ENCODE results near the gene IQUB.
"Not testable (repeated sequence)": the region's sequence is repeated elsewhere in the genome, so short reads cannot be mapped to it uniquely, and the experiment has no call there.

Gene IQUB

DNA sequence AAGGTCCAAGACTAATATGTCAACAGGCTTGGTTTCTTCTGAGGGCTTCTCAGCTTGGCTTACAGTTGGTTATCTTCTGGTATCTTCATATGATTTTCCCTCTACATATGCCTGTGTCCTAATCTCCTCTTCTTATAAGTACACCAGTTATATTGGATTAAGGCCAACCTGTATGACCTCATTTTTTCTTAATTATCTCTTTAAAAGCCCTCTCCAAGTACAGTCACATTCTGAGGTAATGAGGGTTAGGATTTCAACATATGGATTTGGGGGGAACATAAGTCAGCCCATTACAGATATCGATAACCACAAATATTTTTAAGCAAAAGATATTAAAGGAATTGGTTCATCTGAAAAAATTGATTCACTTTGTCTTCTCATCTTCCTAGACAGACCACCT, 49.2 kb downstream of the IQUB start:
- FAIRE-seq: no peak

DNA sequence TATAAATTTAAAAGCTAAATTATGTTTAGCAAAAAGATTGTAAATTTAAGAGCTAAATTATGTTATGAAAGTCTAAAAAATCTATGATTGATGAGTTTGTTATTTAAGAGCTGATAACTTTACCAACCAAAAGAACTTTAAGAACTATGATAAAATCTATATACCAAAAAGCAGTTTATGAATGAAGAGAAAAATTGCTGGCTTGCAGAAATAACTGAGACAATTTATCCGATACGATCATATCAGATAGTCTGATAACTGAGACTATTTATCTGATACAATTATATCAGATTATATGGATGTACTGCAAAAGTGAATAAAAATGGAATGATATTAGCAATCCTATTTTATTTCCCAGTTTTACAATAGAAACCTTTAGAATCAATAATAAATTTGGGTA, 50.2 kb downstream of the IQUB start:
- peak; percentile 27 for FAIRE-seq

DNA sequence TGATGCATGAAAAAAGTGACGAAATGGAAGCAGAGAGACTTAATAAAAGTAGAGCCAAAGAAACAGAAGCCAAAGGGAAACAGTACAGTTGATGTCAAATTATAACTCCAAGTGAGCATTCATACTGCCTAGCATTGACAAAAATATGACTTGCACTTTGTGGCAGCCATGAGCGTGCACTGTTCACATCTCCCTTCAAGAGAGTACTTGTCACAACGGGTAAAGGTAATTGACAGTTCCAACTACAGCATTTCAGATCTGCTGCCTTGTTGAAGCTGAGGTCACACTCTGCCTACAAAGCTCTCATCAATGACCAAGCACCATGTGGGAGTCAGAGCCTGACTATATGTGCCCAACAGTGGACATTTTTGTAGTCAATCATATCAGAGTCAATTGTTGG, 54.3 kb downstream of the IQUB start:
- no peak for FAIRE-seq

DNA sequence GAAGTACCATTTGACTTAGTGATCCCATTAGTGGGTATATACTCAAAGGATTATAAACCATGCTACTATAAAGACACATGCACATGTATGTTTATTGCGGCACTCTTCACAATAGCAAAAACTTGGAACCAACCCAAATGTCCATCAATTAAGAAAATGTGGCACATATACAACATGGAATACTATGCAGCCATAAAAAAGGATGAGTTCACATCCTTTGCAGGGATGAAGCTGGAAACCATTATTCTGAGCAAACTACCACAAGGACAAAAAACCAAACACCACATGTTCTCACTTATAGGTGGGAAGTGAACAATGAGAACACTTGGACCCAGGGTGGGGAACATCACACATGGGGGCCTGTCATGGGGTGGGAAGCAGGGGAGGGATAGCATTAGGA, 56.3 kb downstream of the IQUB start:
- not testable (repeated sequence) for FAIRE-seq

DNA sequence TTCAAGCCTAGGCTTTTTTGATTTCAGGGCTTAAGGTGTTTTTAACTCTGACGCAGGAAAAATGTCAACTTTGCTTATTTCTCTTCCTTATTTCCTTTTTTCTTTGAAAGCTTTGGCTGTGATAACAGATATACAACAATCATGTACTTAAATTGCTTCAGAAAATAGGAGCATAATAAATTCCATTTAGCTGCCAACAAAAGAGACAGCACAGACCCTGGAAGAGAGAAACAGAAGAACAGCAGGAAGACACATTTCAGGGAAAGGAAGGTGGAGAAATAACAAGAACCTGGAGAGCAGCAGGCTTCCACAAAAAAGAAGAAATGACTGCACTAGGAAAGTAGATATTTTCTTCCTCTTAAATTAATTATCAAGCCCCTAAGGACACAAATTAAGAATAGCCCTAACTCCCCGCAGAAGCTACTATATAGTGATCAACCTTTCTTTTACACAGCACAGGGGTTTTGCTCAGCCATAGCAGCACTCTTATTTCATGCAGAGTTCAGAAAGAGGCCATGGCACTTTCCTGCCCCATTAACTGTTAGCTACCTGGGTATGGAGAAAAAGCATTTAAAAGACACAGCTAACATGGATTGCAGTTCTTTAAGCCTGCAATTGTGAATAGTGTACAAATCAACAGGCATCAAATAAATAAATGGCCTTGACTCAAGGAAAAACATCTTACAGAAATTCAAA, 61.5 kb downstream of the IQUB start:
- no peak for FAIRE-seq

GRCh38 chr7:123472327-123472726, 62.1 kb downstream of the IQUB start:
- FAIRE-seq: peak; percentile 6

GRCh38 chr7:123468303-123468702, 66.1 kb downstream of the IQUB start:
- no peak for FAIRE-seq

DNA sequence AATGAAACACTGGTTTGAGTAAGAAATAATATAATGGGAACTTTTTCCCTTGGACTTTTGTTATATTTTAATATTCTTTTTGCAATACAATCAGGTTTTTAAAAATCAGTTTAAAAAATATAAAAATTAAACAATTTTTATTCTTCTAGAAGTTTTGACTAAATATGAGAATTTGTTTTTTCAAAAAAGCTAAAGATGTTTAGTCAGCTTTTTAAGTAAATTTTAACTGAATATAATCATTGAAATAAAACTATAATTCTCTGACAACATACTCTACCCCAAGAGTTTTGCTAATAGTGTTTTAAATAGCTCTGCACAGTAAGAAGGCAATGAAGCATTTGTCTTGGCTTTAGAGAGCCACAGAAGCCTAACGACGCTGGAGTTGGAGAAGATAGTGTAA, 70.5 kb downstream of the IQUB start:
- FAIRE-seq: peak; percentile 83

- no peak for FAIRE-seq
These were observed 73.8 kb downstream of the IQUB start for GRCh38 chr7:123460616-123461015.

- no peak for FAIRE-seq
These were observed 78.4 kb downstream of the IQUB start for GRCh38 chr7:123455965-123456470.

GRCh38 chr7:123440101-123440548, 94.3 kb downstream of the IQUB start:
- no peak for FAIRE-seq

DNA sequence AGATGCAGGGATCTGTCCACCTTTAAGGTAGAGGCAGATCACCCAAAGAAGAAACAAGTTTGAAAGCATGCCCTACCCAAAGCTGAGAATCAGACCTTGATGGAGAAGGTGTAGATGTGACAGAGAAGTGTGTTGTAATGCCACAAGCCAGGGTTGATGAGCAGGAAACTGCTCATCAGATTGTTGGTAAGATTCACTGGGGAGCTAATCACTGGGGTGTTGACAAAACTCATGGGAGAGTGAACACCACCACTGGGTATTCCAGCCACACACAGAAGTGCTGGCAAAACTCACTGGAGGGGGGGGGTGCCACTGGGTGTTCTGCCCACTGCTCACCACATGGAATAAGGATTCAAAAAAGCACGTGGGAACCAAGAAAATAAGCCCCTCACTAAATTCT, 95.2 kb downstream of the IQUB start:
- FAIRE-seq: no peak

GRCh38 chr7:123437447-123437995, 96.9 kb downstream of the IQUB start:
- no peak for FAIRE-seq

DNA sequence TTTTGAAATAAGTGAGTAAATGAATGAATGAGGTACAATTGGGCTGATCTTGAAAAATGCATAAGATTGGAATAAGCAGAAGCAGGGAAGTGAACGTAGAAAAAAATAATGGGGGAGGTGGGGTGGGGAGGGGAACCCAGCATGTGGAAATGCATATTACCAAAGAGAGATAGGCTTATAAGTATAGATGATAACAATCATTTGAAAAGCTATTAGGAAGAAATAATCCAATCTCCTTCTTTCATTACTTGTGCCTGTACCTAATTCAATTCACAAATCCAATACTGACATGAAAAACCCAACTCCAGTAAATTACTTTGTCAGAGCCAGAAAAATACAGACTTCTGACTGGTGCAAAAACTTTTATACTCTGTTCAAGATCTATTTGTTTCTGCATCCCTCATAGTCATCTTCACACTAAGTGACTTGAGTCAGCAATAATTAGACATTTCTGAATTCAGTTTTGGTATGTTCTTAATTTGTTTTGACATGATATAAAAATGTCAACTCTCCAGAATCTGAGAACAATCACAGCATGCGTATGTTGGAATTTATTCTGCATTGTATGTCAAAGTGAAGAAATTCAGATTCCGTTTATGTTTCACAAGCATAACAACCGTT, 99.2 kb downstream of the IQUB start:
- FAIRE-seq: no peak

DNA sequence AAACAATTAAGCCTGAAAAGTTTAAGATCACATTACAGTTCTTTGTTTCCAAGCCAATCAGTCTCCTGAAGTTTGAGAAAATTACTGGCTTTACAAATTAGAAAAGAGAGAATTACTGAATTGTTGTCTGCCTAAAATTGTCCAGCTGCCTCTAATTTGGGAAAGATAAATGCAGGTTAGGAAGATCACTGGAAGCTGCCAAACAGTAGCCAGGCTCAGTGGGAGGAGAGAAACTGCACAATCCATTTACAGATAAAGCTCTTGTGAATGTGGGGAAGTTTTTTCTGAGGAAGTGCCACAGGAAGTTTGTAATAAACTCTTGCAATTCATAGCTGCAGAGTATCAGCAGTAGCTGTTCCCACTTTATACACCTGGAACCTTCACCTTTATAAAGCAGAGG, 100.7 kb downstream of the IQUB start:
- FAIRE-seq: no peak

DNA sequence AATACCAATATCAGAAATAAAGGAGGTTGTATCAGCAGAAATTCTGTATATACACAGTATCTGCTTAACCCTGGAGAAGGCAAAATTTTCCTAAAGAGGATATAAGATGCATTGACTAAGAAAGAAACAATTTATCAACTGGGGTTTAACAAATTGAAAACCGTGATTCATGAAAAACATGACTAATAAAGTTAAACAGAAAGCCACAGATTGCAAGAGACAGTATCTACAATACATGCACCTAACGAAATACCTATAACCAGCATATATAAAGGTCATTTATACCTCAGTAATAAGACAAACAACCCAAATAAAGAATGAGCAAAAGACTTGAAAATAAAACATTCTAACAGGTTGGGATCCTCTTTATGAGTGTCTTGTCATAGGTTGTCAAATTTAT, 101.8 kb downstream of the IQUB start:
- no peak for FAIRE-seq

DNA sequence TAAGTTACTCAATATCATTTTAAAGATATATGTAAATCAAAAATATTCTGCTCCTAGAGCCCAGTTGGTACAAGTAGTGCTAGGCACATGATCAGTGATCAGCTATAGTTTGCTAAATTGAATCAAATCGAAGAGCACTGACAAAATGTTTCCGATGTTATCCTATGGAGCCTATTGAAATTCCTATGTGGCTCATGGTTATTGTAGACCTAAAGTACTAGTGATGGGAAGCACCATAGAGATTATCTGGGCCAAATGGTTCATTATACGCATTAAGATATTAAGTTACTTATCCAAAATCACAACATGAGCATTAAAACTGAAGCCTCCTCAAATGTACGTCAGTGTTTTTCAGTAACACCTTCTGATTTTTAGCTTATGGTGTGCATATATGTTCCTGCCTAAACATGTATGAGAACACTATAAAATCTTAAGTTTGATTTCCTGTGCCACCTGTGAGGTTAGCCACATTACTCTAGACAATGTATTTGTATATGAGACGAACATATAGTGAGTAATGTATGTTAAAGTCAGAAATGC, 103.2 kb downstream of the IQUB start:
- no peak for FAIRE-seq

- FAIRE-seq: no peak
These were observed 109.1 kb downstream of the IQUB start for GRCh38 chr7:123425246-123425645.

DNA sequence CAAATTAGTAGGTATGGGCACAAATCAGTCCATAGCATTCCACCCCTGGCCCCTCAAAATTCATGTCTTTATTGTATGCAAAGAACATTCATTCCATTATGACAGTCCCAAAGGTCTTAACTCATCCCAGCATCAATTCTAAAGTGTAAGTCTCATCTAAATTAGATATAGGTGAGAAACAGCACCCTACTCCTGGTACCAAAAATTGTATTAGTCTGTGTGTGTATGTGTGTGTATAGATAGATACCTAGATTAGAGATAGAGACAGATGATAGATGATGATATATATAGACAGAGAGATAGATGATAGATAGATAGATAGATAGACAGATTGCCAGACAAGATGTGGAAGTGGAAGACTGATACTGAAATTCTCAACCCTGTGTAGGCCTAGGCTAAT, 109.9 kb downstream of the IQUB start:
- FAIRE-seq: no peak

- FAIRE-seq: peak; percentile 80
These were observed 110.8 kb downstream of the IQUB start for GRCh38 chr7:123423622-123424021.

GRCh38 chr7:123417580-123417979, 116.8 kb downstream of the IQUB start:
- no peak for FAIRE-seq

DNA sequence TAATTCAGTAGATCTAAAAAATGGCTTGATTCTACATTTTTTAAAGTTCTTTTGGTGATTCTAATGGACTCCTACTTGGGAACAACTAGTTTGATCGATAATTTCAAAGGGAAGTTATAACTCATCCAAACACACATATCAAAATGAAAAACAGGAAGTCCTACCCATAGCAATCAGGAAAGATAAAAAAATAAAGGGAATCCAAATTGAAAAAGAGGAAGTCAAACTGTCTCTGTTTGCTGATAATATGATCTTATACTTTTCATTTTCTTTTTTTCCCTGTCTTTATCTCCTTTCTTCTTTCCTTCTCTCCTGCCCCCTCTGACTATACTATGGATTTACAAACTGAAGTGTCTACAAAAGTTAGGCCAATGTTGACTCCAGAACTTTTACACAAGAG, 118.8 kb downstream of the IQUB start:
- FAIRE-seq: no peak

GRCh38 chr7:123410273-123410904, 124.0 kb downstream of the IQUB start:
- FAIRE-seq: no peak

- not testable (repeated sequence) for FAIRE-seq
These were observed 126.4 kb downstream of the IQUB start for GRCh38 chr7:123407951-123408350.

All from A204.1 (cell line).